Measurements from ENCODE around the gene CCDC192. TPM values are rescaled to one million over a fixed set of nuclear protein-coding genes. Genes with fewer than 3 reads are reported as not detected.
"Not testable (repeated sequence)": the region's sequence is repeated elsewhere in the genome, so short reads cannot be mapped to it uniquely, and the experiment has no call there.

The CCDC192 gene
- total RNA-seq: not detected in 2 replicates

- DNase-seq (ENCODE audit: low spot score): no peak
- Mint-ChIP-seq H3K9me3 (no peaks in the 10 kb centered on the region), H3K27ac (no peak within 1 kb of the TSS), H3K4me1 (ENCODE audit: low read depth) (no peaks in the 10 kb centered on the region), H3K27me3 (ENCODE audit: low read depth) (peaks cover 12% of the 10 kb centered on the region), H3K4me3 (ENCODE audit: low read depth) (no peak within 1 kb of the TSS), H3K36me3 (ENCODE audit: low read depth) (no peaks in the 10 kb centered on the region)
- intact Hi-C loops (cut with micrococcal nuclease): no loop called here
Measured at GRCh38 chr5:127702926-127703561, at the start of gene CCDC192. CCDC192 (plus strand) TSS chr5:127703391; CDS start chr5:127703446, 55 bp downstream.

DNA sequence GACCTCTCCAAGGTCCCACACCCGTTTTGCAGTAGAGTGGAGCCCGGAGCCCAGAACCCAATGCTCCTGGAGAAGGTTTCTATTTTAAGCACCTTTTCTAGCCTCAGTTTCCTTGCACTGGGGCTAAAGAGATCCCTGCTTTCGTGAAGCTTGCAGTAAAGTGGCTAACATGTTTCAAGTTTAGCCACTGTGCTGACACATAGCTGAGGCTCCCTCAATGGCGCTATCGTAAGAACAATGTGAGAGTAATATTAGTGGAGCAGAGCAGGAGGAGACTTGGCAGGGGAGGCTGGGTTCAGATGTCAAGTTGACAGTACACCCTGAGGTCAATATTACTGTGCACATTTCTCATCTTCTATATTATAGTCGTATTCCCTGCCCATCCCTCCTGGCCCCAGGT, 46.4 kb upstream of the CCDC192 start:
- Mint-ChIP-seq H3K27me3 (ENCODE audit: low read depth) (no peaks in the 10 kb centered on the region), H3K9me3 (no peaks in the 10 kb centered on the region), H3K4me3 (ENCODE audit: low read depth) (no peak overlapping the region), H3K27ac (no peak overlapping the region), H3K36me3 (ENCODE audit: low read depth) (no peaks in the 10 kb centered on the region), H3K4me1 (ENCODE audit: low read depth) (no peaks in the 10 kb centered on the region)
- no peak for DNase-seq (ENCODE audit: low spot score)
- intact Hi-C loops (cut with micrococcal nuclease): no loop called here

GRCh38 chr5:127660047-127660733, 43.0 kb upstream of the CCDC192 start:
- Mint-ChIP-seq H3K27ac (no peak overlapping the region), H3K4me1 (ENCODE audit: low read depth) (no peaks in the 10 kb centered on the region), H3K4me3 (ENCODE audit: low read depth) (no peak overlapping the region), H3K9me3 (no peaks in the 10 kb centered on the region), H3K36me3 (ENCODE audit: low read depth) (no peaks in the 10 kb centered on the region), H3K27me3 (ENCODE audit: low read depth) (no peaks in the 10 kb centered on the region)
- intact Hi-C loops (cut with micrococcal nuclease): no loop called here
- no peak for DNase-seq (ENCODE audit: low spot score)

DNA sequence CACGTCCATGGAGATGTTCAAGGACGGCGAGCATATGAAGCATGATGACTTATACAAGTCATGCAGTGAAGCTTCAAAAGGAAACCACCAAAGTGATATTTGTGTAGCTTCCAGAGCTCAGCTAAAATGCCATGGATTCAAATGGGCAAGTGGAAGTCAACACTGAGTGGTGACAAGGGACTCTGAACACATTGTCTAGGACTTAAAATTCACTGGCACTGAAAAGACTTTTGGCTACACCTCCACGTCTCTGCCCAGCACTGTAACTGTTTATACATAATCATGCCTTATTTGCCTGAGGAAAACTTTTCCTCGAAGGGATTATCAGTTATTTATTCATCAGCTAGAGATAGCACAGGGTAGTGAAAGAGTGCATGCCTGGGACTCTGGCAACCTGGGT, 39.1 kb upstream of the CCDC192 start:
- Mint-ChIP-seq H3K27ac (no peak overlapping the region), H3K36me3 (ENCODE audit: low read depth) (no peaks in the 10 kb centered on the region), H3K9me3 (no peaks in the 10 kb centered on the region), H3K27me3 (ENCODE audit: low read depth) (no peaks in the 10 kb centered on the region), H3K4me3 (ENCODE audit: low read depth) (no peak overlapping the region), H3K4me1 (ENCODE audit: low read depth) (no peaks in the 10 kb centered on the region)
- intact Hi-C loops (cut with micrococcal nuclease): no loop called here
- no peak for DNase-seq (ENCODE audit: low spot score)

DNA sequence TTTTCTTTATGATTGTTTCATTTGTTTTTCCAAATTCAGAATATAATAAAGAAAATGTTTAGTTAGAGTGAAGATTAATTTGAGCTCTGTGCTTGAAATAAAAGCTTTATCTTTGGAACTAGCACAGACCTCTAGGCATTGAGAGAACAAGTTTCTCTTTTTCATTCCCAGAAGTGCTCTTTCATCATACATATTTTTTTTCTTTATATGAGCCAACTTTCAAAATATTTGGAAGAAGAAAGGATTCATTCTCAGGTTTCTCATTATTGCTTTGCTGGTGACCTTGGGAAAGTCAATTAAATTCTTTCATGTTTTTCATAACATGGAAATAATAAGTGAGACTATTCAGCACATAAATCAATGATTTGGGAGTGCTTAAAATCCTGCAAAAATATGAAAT, 37.5 kb upstream of the CCDC192 start:
- DNase-seq (ENCODE audit: low spot score): no peak
- no peak overlapping the region for H3K27ac Mint-ChIP-seq
- no peaks in the 10 kb centered on the region for H3K9me3 Mint-ChIP-seq
- H3K4me3 Mint-ChIP-seq (ENCODE audit: low read depth): no peak overlapping the region
- no peaks in the 10 kb centered on the region for H3K4me1 Mint-ChIP-seq (ENCODE audit: low read depth)
- intact Hi-C loops (cut with micrococcal nuclease): no loop called here
- peaks cover 3% of the 10 kb centered on the region for H3K27me3 Mint-ChIP-seq (ENCODE audit: low read depth)
- no peaks in the 10 kb centered on the region for H3K36me3 Mint-ChIP-seq (ENCODE audit: low read depth)

- Mint-ChIP-seq H3K27me3 (ENCODE audit: low read depth) (peaks cover 4% of the 10 kb centered on the region), H3K4me1 (ENCODE audit: low read depth) (no peaks in the 10 kb centered on the region), H3K4me3 (ENCODE audit: low read depth) (no peak overlapping the region), H3K27ac (no peak overlapping the region), H3K9me3 (no peaks in the 10 kb centered on the region), H3K36me3 (ENCODE audit: low read depth) (no peaks in the 10 kb centered on the region)
- intact Hi-C loops (cut with micrococcal nuclease): no loop called here
- no peak for DNase-seq (ENCODE audit: low spot score)
Measured at GRCh38 chr5:127666043-127666716, 37.0 kb upstream of the CCDC192 start.

GRCh38 chr5:127667926-127668325, 35.3 kb upstream of the CCDC192 start:
- intact Hi-C loops (cut with micrococcal nuclease): no loop called here
- peaks cover 4% of the 10 kb centered on the region for H3K27me3 Mint-ChIP-seq (ENCODE audit: low read depth)
- no peaks in the 10 kb centered on the region for H3K36me3 Mint-ChIP-seq (ENCODE audit: low read depth)
- no peak overlapping the region for H3K27ac Mint-ChIP-seq
- no peaks in the 10 kb centered on the region for H3K4me1 Mint-ChIP-seq (ENCODE audit: low read depth)
- no peaks in the 10 kb centered on the region for H3K9me3 Mint-ChIP-seq
- H3K4me3 Mint-ChIP-seq (ENCODE audit: low read depth): no peak overlapping the region
- DNase-seq (ENCODE audit: low spot score): no peak

- intact Hi-C loops (cut with micrococcal nuclease): no loop called here
- Mint-ChIP-seq H3K27me3 (ENCODE audit: low read depth) (peaks cover 4% of the 10 kb centered on the region), H3K4me1 (ENCODE audit: low read depth) (no peaks in the 10 kb centered on the region), H3K36me3 (ENCODE audit: low read depth) (no peaks in the 10 kb centered on the region), H3K27ac (no peak overlapping the region), H3K4me3 (ENCODE audit: low read depth) (no peak overlapping the region), H3K9me3 (no peaks in the 10 kb centered on the region)
- DNase-seq (ENCODE audit: low spot score): no peak
Measured at GRCh38 chr5:127671218-127671617, 32.0 kb upstream of the CCDC192 start.

- H3K9me3 Mint-ChIP-seq: no peaks in the 10 kb centered on the region
- intact Hi-C loops (cut with micrococcal nuclease): no loop called here
- H3K36me3 Mint-ChIP-seq (ENCODE audit: low read depth): no peaks in the 10 kb centered on the region
Measured at GRCh38 chr5:127673117-127673800, 29.9 kb upstream of the CCDC192 start.

DNA sequence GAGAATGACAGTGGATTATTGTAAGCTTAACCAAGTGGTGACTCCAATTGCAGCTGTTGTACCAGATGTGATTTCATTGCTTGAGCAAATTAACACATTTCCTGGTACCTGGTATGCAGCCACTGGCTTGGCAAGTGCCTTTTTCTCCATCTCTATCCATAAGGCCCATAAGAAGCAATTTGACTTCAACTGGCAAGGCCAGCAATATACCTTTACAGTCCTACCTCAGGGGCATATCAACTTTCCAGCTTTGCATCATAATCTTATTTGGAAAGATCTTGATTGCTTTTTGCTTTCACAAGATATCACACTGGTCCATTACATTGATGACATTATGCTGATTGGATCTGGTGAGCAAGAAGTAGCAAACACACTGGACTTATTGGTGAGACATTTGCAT, 26.2 kb upstream of the CCDC192 start:
- not testable (repeated sequence) for H3K4me1 Mint-ChIP-seq (ENCODE audit: low read depth); H3K36me3 Mint-ChIP-seq (ENCODE audit: low read depth)

More at GRCh38 chr5:127673117-127673800, 29.9 kb upstream of the CCDC192 start:
- H3K4me1 Mint-ChIP-seq (ENCODE audit: low read depth): no peaks in the 10 kb centered on the region
- no peak overlapping the region for H3K27ac Mint-ChIP-seq
- no peak overlapping the region for H3K4me3 Mint-ChIP-seq (ENCODE audit: low read depth)
- peaks cover 4% of the 10 kb centered on the region for H3K27me3 Mint-ChIP-seq (ENCODE audit: low read depth)
- DNase-seq (ENCODE audit: low spot score): no peak

DNA sequence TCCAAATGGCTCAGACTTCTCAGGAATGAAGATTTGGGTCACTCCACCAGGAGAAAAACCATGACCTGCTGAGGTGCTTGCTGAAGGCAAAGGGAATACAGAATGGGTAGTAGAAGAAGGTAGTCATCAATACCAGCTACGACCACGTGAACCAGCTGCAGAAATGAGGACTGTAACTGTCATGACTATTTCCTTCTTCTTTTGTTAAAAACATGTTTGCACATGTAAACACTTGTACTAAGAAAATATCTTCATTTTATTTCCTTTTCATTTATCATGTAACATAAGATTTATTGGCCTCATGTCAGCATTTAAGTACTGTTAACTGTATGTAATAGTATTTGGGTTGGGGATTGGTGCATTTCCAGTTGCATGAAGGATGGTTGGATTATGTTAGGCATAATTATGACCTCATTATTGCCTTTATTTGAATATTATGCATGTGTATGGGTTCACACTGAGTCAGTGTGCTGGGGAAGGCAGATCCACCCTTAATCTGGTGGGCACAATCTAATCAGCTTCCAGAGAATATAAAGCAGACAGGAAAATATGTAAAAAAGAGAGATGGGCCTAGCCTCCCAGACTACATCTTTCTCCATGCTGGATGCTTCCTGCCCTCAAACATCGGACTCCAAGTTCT, 23.4 kb upstream of the CCDC192 start:
- H3K4me1 Mint-ChIP-seq (ENCODE audit: low read depth); intact Hi-C loops (cut with micrococcal nuclease): not testable (repeated sequence)

More for the DNA sequence above, 26.2 kb upstream of the CCDC192 start:
- DNase-seq (ENCODE audit: low spot score); intact Hi-C loops (cut with micrococcal nuclease); H3K4me3 Mint-ChIP-seq (ENCODE audit: low read depth); H3K27me3 Mint-ChIP-seq (ENCODE audit: low read depth); H3K9me3 Mint-ChIP-seq; H3K27ac Mint-ChIP-seq: not testable (repeated sequence)

DNA sequence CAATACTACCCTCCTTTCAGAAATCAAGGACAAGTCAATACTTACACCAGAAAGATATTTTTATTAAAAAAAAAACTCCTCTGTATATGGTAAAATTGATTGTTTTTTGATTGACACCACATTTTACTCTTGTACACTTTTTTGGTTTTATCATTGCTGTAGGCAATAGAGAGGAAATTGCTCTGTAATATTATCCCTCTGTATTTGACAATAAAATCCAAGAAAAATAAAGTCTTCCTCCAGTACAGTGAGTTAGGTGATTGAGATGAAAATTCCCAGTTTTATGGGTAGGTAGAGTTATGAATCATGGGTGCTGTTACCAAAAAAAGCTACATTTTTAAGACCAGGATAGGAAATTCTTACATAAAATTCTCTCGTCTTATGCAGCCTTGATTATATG, 22.6 kb upstream of the CCDC192 start:
- intact Hi-C loops (cut with micrococcal nuclease): no loop called here
- H3K27ac Mint-ChIP-seq: no peak overlapping the region
- no peak for DNase-seq (ENCODE audit: low spot score)
- H3K9me3 Mint-ChIP-seq: no peaks in the 10 kb centered on the region
- H3K4me3 Mint-ChIP-seq (ENCODE audit: low read depth): no peak overlapping the region
- no peaks in the 10 kb centered on the region for H3K36me3 Mint-ChIP-seq (ENCODE audit: low read depth)
- no peaks in the 10 kb centered on the region for H3K4me1 Mint-ChIP-seq (ENCODE audit: low read depth)
- no peaks in the 10 kb centered on the region for H3K27me3 Mint-ChIP-seq (ENCODE audit: low read depth)

More for the DNA sequence above, 23.4 kb upstream of the CCDC192 start:
- not testable (repeated sequence) for H3K4me3 Mint-ChIP-seq (ENCODE audit: low read depth); H3K9me3 Mint-ChIP-seq; DNase-seq (ENCODE audit: low spot score); H3K27me3 Mint-ChIP-seq (ENCODE audit: low read depth); H3K36me3 Mint-ChIP-seq (ENCODE audit: low read depth); H3K27ac Mint-ChIP-seq
